CD4-positive, alpha-beta T cell treated with Interleukin-4 for 1 hour (primary cell): ENCODE data around the gene SPDYE16.
"Not testable (repeated sequence)": the region's sequence is repeated elsewhere in the genome, so short reads cannot be mapped to it uniquely, and the experiment has no call there.

Experiments
- DNase-seq, 2 donors: peaks; one replicate each; pipeline ENCODE4 v3.0.0-alpha.2; 2020 to 2022

Gene SPDYE16

GRCh38 chr7:76549025-76549854 is 6.1 kb upstream of the SPDYE16 start:
- peak; percentile 90 to 91 for DNase-seq

- not testable (repeated sequence) for DNase-seq
Measured at GRCh38 chr7:76531643-76532042, 11.5 kb downstream of the SPDYE16 start.

GRCh38 chr7:76526183-76526582 is 16.9 kb downstream of the SPDYE16 start:
- DNase-seq: not testable (repeated sequence)

GRCh38 chr7:76516932-76517331 is 26.2 kb downstream of the SPDYE16 start:
- DNase-seq: not testable (repeated sequence)

- DNase-seq: peak in 1 of 2 donors; percentile 30
Measured at GRCh38 chr7:76515999-76516443, 27.1 kb downstream of the SPDYE16 start.

- DNase-seq: no peak
Measured at GRCh38 chr7:76514926-76515771, 27.9 kb downstream of the SPDYE16 start.

GRCh38 chr7:76513817-76514799 is 29.0 kb downstream of the SPDYE16 start:
- no peak for DNase-seq

- no peak for DNase-seq
Measured at GRCh38 chr7:76512941-76513816, 29.9 kb downstream of the SPDYE16 start.

- not testable (repeated sequence) for DNase-seq
Measured at GRCh38 chr7:76511911-76512885, 30.9 kb downstream of the SPDYE16 start.

GRCh38 chr7:76511200-76511910 is 31.7 kb downstream of the SPDYE16 start:
- not testable (repeated sequence) for DNase-seq

GRCh38 chr7:76509931-76510877 is 32.9 kb downstream of the SPDYE16 start, which contains the start of gene UPK3B:
TSS of gene UPK3B (plus strand) at chr7:76510552. CDS start at chr7:76510653, 101 bp downstream.
- no peak for DNase-seq

- peak; percentile 27 to 72 for DNase-seq
Measured at GRCh38 chr7:76507723-76508406, 35.2 kb downstream of the SPDYE16 start.

- not testable (repeated sequence) for DNase-seq
Measured at GRCh38 chr7:76506643-76507042, 36.5 kb downstream of the SPDYE16 start.

GRCh38 chr7:76506081-76506440 is 37.0 kb downstream of the SPDYE16 start:
- no peak for DNase-seq

- no peak for DNase-seq
Measured at GRCh38 chr7:76505168-76506080, 37.7 kb downstream of the SPDYE16 start.
